PC-9 (cell line): ENCODE measurements around the gene ITK. TPM values are rescaled to one million over a fixed set of nuclear protein-coding genes. Genes with fewer than 3 reads are reported as not detected.

Experiments used
- BruUV-seq: library from RNA; stranded (reverse); fragments of 400-500 nt; replicated peaks from 2 replicates; lab custom pipeline; 2021; lab: Mats Ljungman, UMichigan
- CTCF ChIA-PET: fragments of 300-600 bp; sonication (Branson Sonifier 250); formaldehyde crosslinking; loops from one replicate; lab custom pipeline; 2022; ENCODE audit warnings: antibody characterized with exemption; lab: Charles Lee
- POLR2A ChIA-PET: fragments of 300-600 bp; sonication (Branson Sonifier 250); formaldehyde crosslinking; loops from one replicate; lab custom pipeline; 2022; ENCODE audit warnings: antibody characterized with exemption; ENCODE audit not compliant: unreplicated experiment; lab: Charles Lee
- DNase-seq, 2 experiments: peaks; one replicate each; pipeline versions ENCODE4 v3.0.0 to v3.0.0-alpha.2; 2015 to 2022; ENCODE audit warnings: mixed read lengths in 1 of 2
- H2AFZ ChIP-seq: fragments of 200-600 bp; sonication (generic); 2 replicates; pipeline ENCODE4 v1.8.1; 2017; ENCODE audit warnings: antibody characterized with exemption
- H3F3A ChIP-seq: fragments of 200-600 bp; sonication (generic); 2 replicates; pipeline ENCODE4 v1.8.1; 2017; ENCODE audit warnings: antibody characterized with exemption, mild to moderate bottlenecking, low read depth; ENCODE audit not compliant: insufficient read depth
- H3K27ac ChIP-seq: fragments of 200-600 bp; sonication (generic); 2 replicates; pipeline ENCODE4 v1.6.1; 2016; ENCODE audit warnings: mixed run types
- H3K27me3 ChIP-seq: fragments of 200-600 bp; sonication (generic); 2 replicates; pipeline ENCODE4 v1.6.1; 2016; ENCODE audit warnings: low read depth, mixed run types; ENCODE audit not compliant: insufficient read depth
- H3K36me3 ChIP-seq: fragments of 200-600 bp; sonication (generic); 2 replicates; pipeline ENCODE4 v1.6.1; 2016; ENCODE audit warnings: low read depth, mixed run types
- H3K4me1 ChIP-seq: fragments of 200-600 bp; sonication (generic); replicated peaks from 2 replicates; pipeline ENCODE4 v1.6.1; 2016; ENCODE audit warnings: mixed run types; ENCODE audit not compliant: insufficient read depth
- H3K4me2 ChIP-seq: fragments of 200-600 bp; sonication (generic); 2 replicates; pipeline ENCODE4 v1.6.1; 2017; ENCODE audit warnings: mixed run types
- H3K4me3 ChIP-seq: fragments of 200-600 bp; sonication (generic); 2 replicates; pipeline ENCODE4 v1.6.1; 2016; ENCODE audit warnings: mixed run types
- H3K79me2 ChIP-seq: fragments of 200-600 bp; sonication (generic); 2 replicates; pipeline ENCODE4 v1.6.1; 2017; ENCODE audit warnings: low read depth, mixed run types
- H3K9me2 ChIP-seq: fragments of 200-600 bp; sonication (generic); 2 replicates; pipeline ENCODE4 v1.8.1; 2017; ENCODE audit warnings: mild to moderate bottlenecking; ENCODE audit not compliant: insufficient read depth
- H3K9me3 ChIP-seq: fragments of 200-600 bp; sonication (generic); 2 replicates; pipeline ENCODE4 v1.8.1; 2016; ENCODE audit warnings: low read depth; ENCODE audit not compliant: insufficient read depth
- H4K20me1 ChIP-seq: fragments of 200-600 bp; sonication (generic); 2 replicates; pipeline ENCODE4 v1.8.1; 2017; ENCODE audit not compliant: insufficient read depth
- EZH2 ChIP-seq: fragments of 200-600 bp; sonication (generic); IDR thresholded peaks from 2 replicates; pipeline ENCODE4 v1.8.0; 2017; ENCODE audit warnings: antibody characterized with exemption, low read depth
- intact Hi-C: fragments of 100-400 bp; cut with micrococcal nuclease; formaldehyde crosslinking; loops from one replicate; pipeline ENCODE4 v1.10.0; 2022; ENCODE audit not compliant: unreplicated experiment
- total RNA-seq: library from RNA; stranded (reverse); gene quantifications from 2 replicates; pipeline ENCODE4 v1.2.3, GENCODE V29; 2021
- TF ChIP-seq, protein P1 (sequence below): fragments of 200-600 bp; sonication (generic); conservative IDR thresholded peaks from 2 replicates; pipeline ENCODE4 v1.6.1; 2017; ENCODE audit warnings: mixed run types, antibody characterized with exemption, mild to moderate bottlenecking, moderate library complexity

Gene ITK
- total RNA-seq, 1 experiment from 2014 or later, result not detected

DNA sequence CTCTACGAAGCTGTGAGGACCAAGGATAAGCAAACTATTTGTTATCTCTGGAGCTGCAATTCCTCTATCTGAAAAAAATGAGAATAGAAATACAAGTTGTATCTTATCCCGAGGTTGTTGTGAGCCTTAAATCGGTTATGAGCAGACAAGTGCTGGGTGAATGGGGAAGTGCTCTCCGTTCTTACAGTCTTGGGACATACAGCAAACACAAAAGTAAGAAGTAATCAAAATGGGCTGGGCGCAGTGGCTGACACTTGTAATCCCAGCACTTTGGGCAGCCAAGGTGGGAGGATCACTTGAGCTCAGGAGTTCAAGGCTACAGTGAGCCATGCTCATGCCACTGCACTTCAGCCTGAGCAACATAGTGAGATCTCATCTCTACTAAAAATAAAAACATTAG is 31.7 kb downstream of the ITK start:
- H3K36me3 ChIP-seq, result no peaks in the 10 kb centered on the region
- ChIA-PET CTCF (interaction anchor here (0.6 kb wide), 1 partner anchor 1840 kb away, joined by 3 read pairs; no protein-coding TSS in a partner anchor), POLR2A (no interaction called here)
- no peaks in the 10 kb centered on the region for H3F3A ChIP-seq
- no peaks in the 10 kb centered on the region for H3K9me2 ChIP-seq
- H3K9me3 ChIP-seq, result no peaks in the 10 kb centered on the region
- H3K4me2 ChIP-seq, result no peak overlapping the region
- H3K79me2 ChIP-seq, result no peaks in the 10 kb centered on the region
- no peak for DNase-seq
- no TSS peak for BruUV-seq
- H3K4me1 ChIP-seq, result no peaks in the 10 kb centered on the region
- H2AFZ ChIP-seq, result no peak overlapping the region
- intact Hi-C loops, result no loop called here
- no peak overlapping the region for H3K27ac ChIP-seq
- TF ChIP-seq EZH2, result no peak
- TF ChIP-seq, protein P1, sequence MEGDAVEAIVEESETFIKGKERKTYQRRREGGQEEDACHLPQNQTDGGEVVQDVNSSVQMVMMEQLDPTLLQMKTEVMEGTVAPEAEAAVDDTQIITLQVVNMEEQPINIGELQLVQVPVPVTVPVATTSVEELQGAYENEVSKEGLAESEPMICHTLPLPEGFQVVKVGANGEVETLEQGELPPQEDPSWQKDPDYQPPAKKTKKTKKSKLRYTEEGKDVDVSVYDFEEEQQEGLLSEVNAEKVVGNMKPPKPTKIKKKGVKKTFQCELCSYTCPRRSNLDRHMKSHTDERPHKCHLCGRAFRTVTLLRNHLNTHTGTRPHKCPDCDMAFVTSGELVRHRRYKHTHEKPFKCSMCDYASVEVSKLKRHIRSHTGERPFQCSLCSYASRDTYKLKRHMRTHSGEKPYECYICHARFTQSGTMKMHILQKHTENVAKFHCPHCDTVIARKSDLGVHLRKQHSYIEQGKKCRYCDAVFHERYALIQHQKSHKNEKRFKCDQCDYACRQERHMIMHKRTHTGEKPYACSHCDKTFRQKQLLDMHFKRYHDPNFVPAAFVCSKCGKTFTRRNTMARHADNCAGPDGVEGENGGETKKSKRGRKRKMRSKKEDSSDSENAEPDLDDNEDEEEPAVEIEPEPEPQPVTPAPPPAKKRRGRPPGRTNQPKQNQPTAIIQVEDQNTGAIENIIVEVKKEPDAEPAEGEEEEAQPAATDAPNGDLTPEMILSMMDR, result no peak
- H3K27me3 ChIP-seq, result peaks cover 41% of the 10 kb centered on the region
- no peaks in the 10 kb centered on the region for H4K20me1 ChIP-seq
- no peak overlapping the region for H3K4me3 ChIP-seq

DNA sequence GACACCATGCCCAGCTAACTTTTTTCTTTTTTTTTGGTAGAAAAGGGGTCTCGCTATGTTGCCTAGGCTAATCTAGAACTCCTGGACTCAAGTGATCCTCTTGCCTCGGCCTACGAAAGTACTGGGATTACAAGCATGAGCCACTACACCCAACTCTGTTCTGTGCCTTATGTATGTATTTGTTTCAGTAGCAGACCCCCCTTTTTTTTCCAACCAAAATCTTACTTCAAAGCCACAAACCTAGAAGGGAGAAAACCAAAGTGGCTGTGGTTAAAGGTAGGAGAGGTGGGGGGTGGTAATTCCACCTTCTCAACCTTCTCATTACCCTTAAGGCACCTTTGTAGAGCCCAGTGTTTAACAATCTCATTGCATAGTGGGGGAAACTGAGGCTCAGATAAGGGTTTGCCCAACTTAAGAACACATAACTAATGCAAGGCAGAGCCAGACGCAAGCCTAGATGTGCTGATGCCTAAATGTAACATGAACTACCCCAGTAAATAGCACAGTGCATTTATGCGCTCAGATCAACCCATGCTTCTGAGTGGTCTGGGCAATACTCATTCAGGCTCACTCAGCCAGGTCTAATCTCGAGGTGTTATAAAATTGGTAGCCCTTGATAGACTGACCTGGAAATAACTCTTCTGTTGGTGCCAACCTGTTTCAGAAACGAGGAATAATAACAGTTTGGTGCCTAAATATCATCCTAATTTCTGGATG is 33.0 kb downstream of the ITK start:
- Histone ChIP-seq H3K36me3 (no peaks in the 10 kb centered on the region), H3K27ac (no peak overlapping the region), H3K4me3 (no peak overlapping the region), H3K4me1 (no peaks in the 10 kb centered on the region), H3K79me2 (no peaks in the 10 kb centered on the region), H3K9me2 (no peaks in the 10 kb centered on the region), H3K9me3 (no peaks in the 10 kb centered on the region), H3K4me2 (no peak overlapping the region), H3F3A (no peaks in the 10 kb centered on the region), H2AFZ (no peak overlapping the region), H4K20me1 (no peaks in the 10 kb centered on the region), H3K27me3 (peaks cover 28% of the 10 kb centered on the region)
- BruUV-seq, result no TSS peak
- TF ChIP-seq EZH2, result no peak
- ChIA-PET POLR2A (no interaction called here), CTCF (no interaction called here)
- intact Hi-C loops, result no loop called here
- DNase-seq, result no peak

DNA sequence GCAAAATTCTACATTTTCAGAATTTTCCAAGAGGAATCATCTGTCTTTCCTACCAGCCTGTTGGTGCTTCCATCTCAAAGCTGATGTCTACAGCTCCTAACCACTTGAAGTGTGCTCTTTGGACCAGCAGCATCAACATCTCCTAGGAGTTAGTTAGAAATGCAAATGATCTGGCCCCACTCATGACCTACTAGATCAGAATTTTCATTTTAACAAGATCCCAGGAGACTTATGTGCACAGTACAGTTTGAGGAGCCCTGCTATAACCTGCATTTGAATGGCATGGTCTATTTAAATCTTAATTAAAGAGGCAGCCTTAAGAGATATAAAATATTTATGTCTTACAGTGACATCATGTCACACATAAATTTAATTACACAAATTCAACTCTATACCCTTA is 33.8 kb downstream of the ITK start:
- no peaks in the 10 kb centered on the region for H3K9me2 ChIP-seq
- intact Hi-C loops, result no loop called here
- H3K27ac ChIP-seq, result no peak overlapping the region
- H3K79me2 ChIP-seq, result no peaks in the 10 kb centered on the region
- no peak overlapping the region for H3K4me3 ChIP-seq
- H3K4me2 ChIP-seq, result no peak overlapping the region
- TF ChIP-seq, protein P1, result no peak
- TF ChIP-seq EZH2, result no peak
- peaks cover 21% of the 10 kb centered on the region; the same call in 1 of the 2 replicates for H3K27me3 ChIP-seq
- CTCF ChIA-PET, result no interaction called here
- no peaks in the 10 kb centered on the region for H3F3A ChIP-seq
- no peaks in the 10 kb centered on the region for H3K4me1 ChIP-seq
- H3K36me3 ChIP-seq, result no peaks in the 10 kb centered on the region
- no peaks in the 10 kb centered on the region for H3K9me3 ChIP-seq
- BruUV-seq, result no TSS peak
- POLR2A ChIA-PET, result no interaction called here
- no peak for DNase-seq
- H4K20me1 ChIP-seq, result no peaks in the 10 kb centered on the region
- H2AFZ ChIP-seq, result no peak overlapping the region
